B cell (primary cell): ENCODE results near the gene NTN1.

Experiments used
- CTCF ChIP-seq: fragments of 200-600 bp; IDR thresholded peaks from one replicate; pipeline ENCODE4 v1.8.0; 2022; ENCODE audit warnings: antibody characterized with exemption, mild to moderate bottlenecking
- EZH2 ChIP-seq: IDR thresholded peaks from 2 replicates; pipeline ENCODE4 v1.6.1; 2012; ENCODE audit warnings: borderline replicate concordance, low read depth, mild to moderate bottlenecking, moderate library complexity, low read length; ENCODE audit not compliant: insufficient read depth, poor library complexity, severe bottlenecking

DNA sequence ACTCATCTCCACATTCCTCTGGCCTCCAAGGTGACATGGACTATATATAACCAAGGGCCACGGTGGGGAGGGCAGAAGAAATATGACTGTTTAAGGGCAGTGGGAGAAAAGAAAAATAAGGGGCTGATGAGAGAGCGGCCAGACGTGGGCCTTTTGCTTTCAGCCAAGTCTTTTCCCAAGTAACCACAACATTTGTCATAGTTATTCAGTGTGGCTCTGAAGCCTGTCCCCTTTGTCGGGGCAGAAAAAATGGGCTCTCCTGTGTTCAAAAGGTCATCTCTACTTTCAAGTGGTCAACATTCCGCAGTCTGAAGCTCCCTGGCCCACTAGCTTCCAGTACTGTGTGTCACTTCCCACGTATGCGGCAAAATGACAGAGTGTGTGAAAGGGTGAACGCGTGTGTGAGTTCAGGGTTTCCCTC lies 245.4 kb downstream of the NTN1 start:
- TF ChIP-seq CTCF (no peak), EZH2 (no peak)
